K562 (cell line): ENCODE measurements around the gene SPATA2. TPM values are rescaled to one million over a fixed set of nuclear protein-coding genes. Genes with fewer than 3 reads are reported as not detected.

Source experiments
- ATF1 ChIP-seq, 2 experiments: fragments of 450-650 bp in 1 of 2; IDR thresholded peaks; 2 replicates each; pipeline ENCODE4 v1.6.1; 2016; ENCODE audit warnings: missing compliant biosample characterization in 1 of 2, missing genetic modification characterization in 1 of 2
- EP400 ChIP-seq: fragments of 450-650 bp; IDR thresholded peaks from 2 replicates; pipeline ENCODE4 v1.6.1; 2017; ENCODE audit warnings: antibody characterized with exemption, mild to moderate bottlenecking, moderate library complexity
- KHSRP ChIP-seq: fragments of 450-650 bp; IDR thresholded peaks from 2 replicates; pipeline ENCODE4 v1.6.1; 2017
- MEF2A ChIP-seq: IDR thresholded peaks from 2 replicates; pipeline ENCODE4 v1.6.1; 2011; ENCODE audit warnings: low read depth, mild to moderate bottlenecking, low read length, moderate library complexity; ENCODE audit not compliant: control insufficient read depth
- ZNF609 ChIP-seq: sonication (generic); formaldehyde crosslinking; IDR thresholded peaks from 2 replicates; pipeline ENCODE4 v1.8.1; 2023; ENCODE audit warnings: missing genetic modification reagents, mild to moderate bottlenecking, borderline replicate concordance
- polyA plus RNA-seq, 8 experiments: library from polyadenylated mRNA; depleted of rRNA in 4 of 8; stranded (reverse) in 5 of 8; unstranded in 3 of 8; fragments of >200 nt; fragmentation: Nextera tagmentation in 2 of 8; fragmentation: Illumina TruSeq in 1 of 8; extraction: Ambion mirVana in 2 of 8; extraction: Trizol in 1 of 8; gene quantifications; 2 replicates each; pipeline versions ENCODE4 v1.2.1 to v1.2.3, GENCODE V29; 2011 to 2014; ENCODE audit warnings: inconsistent platforms in 1 of 8, missing spikeins in 1 of 8
- total RNA-seq, 7 experiments: library from RNA; depleted of rRNA in 6 of 7; stranded (reverse); fragments of >200 nt in 6 of 7; fragmentation: Illumina TruSeq in 2 of 7; extraction: Trizol in 2 of 7; gene quantifications; 2 replicates each; pipeline versions ENCODE4 v1.2.1 to v1.2.3, GENCODE V29; 2011 to 2021; ENCODE audit warnings: low replicate concordance in 1 of 7
- TF ChIP-seq, protein P1 (sequence below), 2 experiments: fragments of 450-650 bp in 1 of 2; sonication (generic) in 1 of 2; formaldehyde crosslinking in 1 of 2; IDR thresholded peaks; 2 replicates each; pipeline versions ENCODE4 v1.7.1 to v1.9.0; 2016 to 2022; ENCODE audit warnings: inconsistent platforms in 1 of 2, mild to moderate bottlenecking in 1 of 2, missing genetic modification reagents in 1 of 2

Gene SPATA2
- total and polyA plus RNA-seq, 9 of the 15 experiments (the other 6 are each of a cell fraction or from before 2014, with no cell fraction given): 0.46 to 8.2 (median 2.7) TPM

GRCh38 chr20:49935746-49936152, 20.4 kb upstream of the SPATA2 start (continued):
- TF ChIP-seq, protein P1, sequence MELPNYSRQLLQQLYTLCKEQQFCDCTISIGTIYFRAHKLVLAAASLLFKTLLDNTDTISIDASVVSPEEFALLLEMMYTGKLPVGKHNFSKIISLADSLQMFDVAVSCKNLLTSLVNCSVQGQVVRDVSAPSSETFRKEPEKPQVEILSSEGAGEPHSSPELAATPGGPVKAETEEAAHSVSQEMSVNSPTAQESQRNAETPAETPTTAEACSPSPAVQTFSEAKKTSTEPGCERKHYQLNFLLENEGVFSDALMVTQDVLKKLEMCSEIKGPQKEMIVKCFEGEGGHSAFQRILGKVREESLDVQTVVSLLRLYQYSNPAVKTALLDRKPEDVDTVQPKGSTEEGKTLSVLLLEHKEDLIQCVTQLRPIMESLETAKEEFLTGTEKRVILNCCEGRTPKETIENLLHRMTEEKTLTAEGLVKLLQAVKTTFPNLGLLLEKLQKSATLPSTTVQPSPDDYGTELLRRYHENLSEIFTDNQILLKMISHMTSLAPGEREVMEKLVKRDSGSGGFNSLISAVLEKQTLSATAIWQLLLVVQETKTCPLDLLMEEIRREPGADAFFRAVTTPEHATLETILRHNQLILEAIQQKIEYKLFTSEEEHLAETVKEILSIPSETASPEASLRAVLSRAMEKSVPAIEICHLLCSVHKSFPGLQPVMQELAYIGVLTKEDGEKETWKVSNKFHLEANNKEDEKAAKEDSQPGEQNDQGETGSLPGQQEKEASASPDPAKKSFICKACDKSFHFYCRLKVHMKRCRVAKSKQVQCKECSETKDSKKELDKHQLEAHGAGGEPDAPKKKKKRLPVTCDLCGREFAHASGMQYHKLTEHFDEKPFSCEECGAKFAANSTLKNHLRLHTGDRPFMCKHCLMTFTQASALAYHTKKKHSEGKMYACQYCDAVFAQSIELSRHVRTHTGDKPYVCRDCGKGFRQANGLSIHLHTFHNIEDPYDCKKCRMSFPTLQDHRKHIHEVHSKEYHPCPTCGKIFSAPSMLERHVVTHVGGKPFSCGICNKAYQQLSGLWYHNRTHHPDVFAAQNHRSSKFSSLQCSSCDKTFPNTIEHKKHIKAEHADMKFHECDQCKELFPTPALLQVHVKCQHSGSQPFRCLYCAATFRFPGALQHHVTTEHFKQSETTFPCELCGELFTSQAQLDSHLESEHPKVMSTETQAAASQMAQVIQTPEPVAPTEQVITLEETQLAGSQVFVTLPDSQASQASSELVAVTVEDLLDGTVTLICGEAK (IDR thresholded peaks at IDR 0.05): peak; percentile 34; the same call in 1 of the 2 replicates
- TF ChIP-seq, protein P1 (CRISPR knock-in tag; IDR thresholded peaks at IDR 0.05): no peak
- TF ChIP-seq EP400 (peak; percentile 57), ZNF609 (CRISPR knock-in tag) (no peak), ATF1 (CRISPR knock-in tag; IDR thresholded peaks at IDR 0.05) (no peak), ATF1 (tag; IDR thresholded peaks at IDR 0.05) (peak; percentile 76), MEF2A (peak; percentile 32; the same call in 1 of the 2 replicates), KHSRP (no peak)
